ENCODE data around the gene FRS2.

FRS2 gene

GRCh38 chr12:69524331-69524630 lies 54.1 kb downstream of the FRS2 start:
- no peak overlapping the region for H3K9ac ChIP-seq
- H3K36me3 ChIP-seq (ENCODE audit: insufficient read depth): no peaks in the 10 kb centered on the region
- H2AFZ ChIP-seq (ENCODE audit: low read depth): no peak overlapping the region
- peaks cover 91% of the 10 kb centered on the region for H3K79me2 ChIP-seq (ENCODE audit: insufficient read depth, low read depth)
- peaks cover 20% of the 10 kb centered on the region for H3K4me1 ChIP-seq (ENCODE audit: low read depth, poor library complexity, severe bottlenecking)
- no peaks in the 10 kb centered on the region for H4K20me1 ChIP-seq (ENCODE audit: insufficient read depth)
- no peak overlapping the region for H3K27ac ChIP-seq
- no peak overlapping the region for H3K4me2 ChIP-seq
- H3K27me3 ChIP-seq (ENCODE audit: insufficient read depth, low read depth): no peaks in the 10 kb centered on the region
- no peak for TF ChIP-seq CTCF (conservative IDR thresholded peaks at IDR 0.05; ENCODE audit: low read depth, low read length)
- H3K4me3 ChIP-seq (IDR thresholded peaks at IDR 0.05; ENCODE audit: insufficient read depth, low read depth, low read length): no peak overlapping the region

DNA sequence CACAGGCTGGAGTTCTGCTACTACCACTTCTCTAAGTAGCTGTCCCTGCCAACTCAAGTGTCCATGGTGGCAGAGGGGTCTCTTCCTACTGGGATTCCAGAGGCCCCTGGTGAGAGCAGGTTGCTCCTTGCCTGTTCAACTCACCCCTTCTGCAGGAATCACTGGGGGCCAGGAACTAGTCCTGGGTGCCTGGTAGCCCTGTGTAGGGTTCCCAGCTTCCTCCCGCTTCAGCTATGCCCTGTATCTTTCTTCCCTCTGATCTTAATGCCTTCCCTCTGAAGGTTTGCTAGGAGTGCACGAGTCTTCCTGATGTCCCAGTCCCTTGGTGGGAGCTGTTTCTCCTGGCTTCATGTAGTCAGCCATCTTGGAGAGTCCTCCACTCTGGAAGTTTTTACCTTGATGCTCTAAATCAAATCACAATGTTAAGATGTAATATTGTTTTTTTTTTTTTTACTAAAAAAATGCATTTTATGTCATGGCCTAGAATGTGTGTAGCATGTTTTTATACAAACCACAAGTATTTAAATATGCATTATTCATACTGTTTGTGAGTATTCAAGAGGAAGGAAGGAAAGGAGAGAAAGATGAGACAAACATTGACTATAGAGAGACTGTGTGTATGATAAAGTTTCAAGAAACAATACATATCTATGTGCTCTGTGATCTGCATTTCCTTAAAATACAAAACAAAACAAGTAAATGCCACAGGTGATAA lies 54.7 kb downstream of the FRS2 start:
- Histone ChIP-seq H3K4me1 (ENCODE audit: low read depth, poor library complexity, severe bottlenecking) (peaks cover 20% of the 10 kb centered on the region), H2AFZ (ENCODE audit: low read depth) (no peak overlapping the region), H3K79me2 (ENCODE audit: insufficient read depth, low read depth) (peaks cover 87% of the 10 kb centered on the region), H3K4me3 (IDR thresholded peaks at IDR 0.05; ENCODE audit: insufficient read depth, low read depth, low read length) (no peak overlapping the region), H4K20me1 (ENCODE audit: insufficient read depth) (no peaks in the 10 kb centered on the region), H3K9ac (no peak overlapping the region), H3K4me2 (no peak overlapping the region), H3K27ac (no peak overlapping the region), H3K27me3 (ENCODE audit: insufficient read depth, low read depth) (no peaks in the 10 kb centered on the region), H3K36me3 (ENCODE audit: insufficient read depth) (no peaks in the 10 kb centered on the region)
- TF ChIP-seq CTCF (conservative IDR thresholded peaks at IDR 0.05; ENCODE audit: low read depth, low read length): no peak

GRCh38 chr12:69527506-69528272 lies 57.5 kb downstream of the FRS2 start:
- H3K9ac ChIP-seq: no peak overlapping the region
- no peak overlapping the region for H3K4me2 ChIP-seq
- H3K4me3 ChIP-seq (IDR thresholded peaks at IDR 0.05; ENCODE audit: insufficient read depth, low read depth, low read length): no peak overlapping the region

DNA sequence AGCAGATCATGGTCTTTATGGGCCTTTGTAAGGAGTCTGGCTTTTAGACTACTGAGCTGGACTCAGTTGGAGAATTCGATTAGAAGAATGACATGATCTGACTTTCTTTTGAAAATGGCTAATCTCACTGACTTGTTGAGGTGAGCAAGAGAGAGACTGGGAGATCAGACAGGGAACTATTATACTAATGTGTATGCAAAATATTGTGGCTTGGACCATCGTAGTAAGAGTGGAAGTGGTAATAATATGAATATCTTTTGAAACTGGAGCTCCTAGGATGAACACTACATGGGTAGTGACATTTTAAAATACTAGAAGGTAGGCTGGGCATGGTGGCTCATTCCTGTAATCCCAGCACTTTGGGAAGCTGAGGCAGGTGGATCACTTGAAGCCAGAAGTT lies 58.8 kb downstream of the FRS2 start:
- H3K27me3 ChIP-seq (ENCODE audit: insufficient read depth, low read depth): no peaks in the 10 kb centered on the region
- no peaks in the 10 kb centered on the region for H4K20me1 ChIP-seq (ENCODE audit: insufficient read depth)
- no peak overlapping the region for H3K4me3 ChIP-seq (IDR thresholded peaks at IDR 0.05; ENCODE audit: insufficient read depth, low read depth, low read length)
- H3K79me2 ChIP-seq (ENCODE audit: insufficient read depth, low read depth): peaks cover 52% of the 10 kb centered on the region; the same call in 1 of the 2 replicates
- H2AFZ ChIP-seq (ENCODE audit: low read depth): no peak overlapping the region
- no peak overlapping the region for H3K27ac ChIP-seq
- no peak for TF ChIP-seq CTCF (conservative IDR thresholded peaks at IDR 0.05; ENCODE audit: low read depth, low read length)
- H3K4me2 ChIP-seq: no peak overlapping the region
- H3K4me1 ChIP-seq (ENCODE audit: low read depth, poor library complexity, severe bottlenecking): peaks cover 50% of the 10 kb centered on the region
- H3K9ac ChIP-seq: no peak overlapping the region
- H3K36me3 ChIP-seq (ENCODE audit: insufficient read depth): no peaks in the 10 kb centered on the region

More at GRCh38 chr12:69527506-69528272, 57.5 kb downstream of the FRS2 start:
- no peak overlapping the region for H2AFZ ChIP-seq (ENCODE audit: low read depth)
- H3K27me3 ChIP-seq (ENCODE audit: insufficient read depth, low read depth): no peaks in the 10 kb centered on the region
- H3K36me3 ChIP-seq (ENCODE audit: insufficient read depth): no peaks in the 10 kb centered on the region
- H3K27ac ChIP-seq: no peak overlapping the region
- TF ChIP-seq CTCF (conservative IDR thresholded peaks at IDR 0.05; ENCODE audit: low read depth, low read length): no peak
- peaks cover 37% of the 10 kb centered on the region for H3K4me1 ChIP-seq (ENCODE audit: low read depth, poor library complexity, severe bottlenecking)
- H4K20me1 ChIP-seq (ENCODE audit: insufficient read depth): no peaks in the 10 kb centered on the region
- peaks cover 65% of the 10 kb centered on the region; the same call in 1 of the 2 replicates for H3K79me2 ChIP-seq (ENCODE audit: insufficient read depth, low read depth)

Measured in KMS-11 (cell line).